ENCODE results near the gene TMEM39A. TPM values are rescaled to one million over a fixed set of nuclear protein-coding genes. Genes with fewer than 3 reads are reported as not detected.

The TMEM39A gene
- total RNA-seq, 1 experiment from 2014 or later = 30.2 TPM

DNA sequence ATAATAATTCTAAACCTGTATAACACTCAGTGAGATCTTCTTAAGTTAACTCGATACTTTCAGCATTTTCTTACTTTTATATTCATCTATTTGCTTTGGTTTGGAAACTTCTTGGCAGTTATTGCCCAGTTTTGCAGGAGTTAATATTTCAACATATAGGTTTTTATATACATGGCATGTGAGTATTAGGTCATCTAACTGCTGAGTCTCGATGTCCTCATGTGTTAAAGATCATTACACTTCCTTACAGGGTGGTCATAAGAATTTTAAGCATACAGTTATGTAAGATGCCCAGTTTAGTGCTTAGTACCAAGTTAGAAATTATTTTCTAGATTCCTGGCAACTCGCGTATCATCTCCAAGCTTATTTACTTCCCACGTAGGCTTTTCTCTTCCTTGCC, 62.9 kb downstream of the TMEM39A start:
- no peak for DNase-seq (ENCODE audit: low spot score)

DNA sequence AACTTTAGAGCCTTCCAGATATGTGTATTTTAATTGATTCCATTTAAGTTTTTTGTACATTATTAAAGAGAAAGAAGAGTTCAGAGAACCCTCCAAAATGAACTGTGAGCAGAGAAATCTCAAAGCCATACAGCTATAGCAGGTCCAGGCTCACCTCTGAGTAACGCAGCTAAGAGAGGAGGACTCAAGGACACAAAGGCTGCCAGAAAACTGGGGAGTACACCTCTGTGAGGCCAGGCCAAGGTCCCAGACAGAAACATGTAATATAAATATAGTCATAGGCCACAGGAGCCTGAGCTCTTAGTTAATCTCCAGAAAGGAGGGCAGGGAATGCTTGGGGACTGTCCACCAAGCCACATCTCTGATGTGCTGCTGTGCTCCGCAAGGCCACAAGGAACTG, 66.5 kb downstream of the TMEM39A start:
- DNase-seq (ENCODE audit: low spot score) = no peak

DNA sequence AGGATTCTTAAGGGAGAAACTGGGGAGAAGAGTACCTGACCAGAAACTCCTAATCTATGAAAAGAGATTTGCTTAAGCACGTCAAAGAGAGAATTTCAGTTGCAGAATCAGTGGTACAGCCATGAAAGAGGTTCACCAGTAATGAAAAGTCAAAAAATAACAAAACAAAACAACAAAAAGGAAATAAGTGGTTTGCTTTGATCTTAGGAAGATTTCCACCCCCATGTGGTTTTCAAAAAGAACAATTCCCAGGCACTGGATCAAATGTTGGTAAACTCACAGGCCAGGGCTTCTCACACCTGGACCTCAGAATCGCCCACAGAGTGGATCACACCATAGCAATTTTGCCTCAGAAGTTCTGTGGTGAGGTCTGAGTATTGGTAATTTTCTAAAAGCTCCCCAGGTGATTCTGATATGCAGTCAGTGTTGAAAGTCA, 67.5 kb downstream of the TMEM39A start:
- no peak for DNase-seq (ENCODE audit: low spot score)

DNA sequence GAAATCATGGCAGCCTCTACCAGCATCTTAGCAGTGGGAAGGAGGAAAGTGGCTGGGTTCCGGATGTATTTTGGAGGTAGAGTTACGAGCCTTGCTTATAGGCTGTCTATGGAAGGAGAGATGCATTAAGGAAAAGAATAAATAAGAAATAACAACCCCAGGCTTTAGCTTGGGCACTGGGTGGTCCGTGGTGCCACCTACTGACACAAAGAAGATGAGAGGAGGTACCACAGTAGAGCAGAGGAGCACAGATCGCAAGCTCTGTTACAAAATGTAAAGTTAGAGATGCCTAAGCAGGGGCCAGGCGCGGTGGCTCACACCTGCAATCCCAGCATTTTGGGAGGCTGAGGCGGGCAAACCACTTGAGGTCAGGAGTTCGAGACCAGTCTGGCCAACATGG, 74.8 kb downstream of the TMEM39A start:
- DNase-seq (ENCODE audit: low spot score) = no peak

DNA sequence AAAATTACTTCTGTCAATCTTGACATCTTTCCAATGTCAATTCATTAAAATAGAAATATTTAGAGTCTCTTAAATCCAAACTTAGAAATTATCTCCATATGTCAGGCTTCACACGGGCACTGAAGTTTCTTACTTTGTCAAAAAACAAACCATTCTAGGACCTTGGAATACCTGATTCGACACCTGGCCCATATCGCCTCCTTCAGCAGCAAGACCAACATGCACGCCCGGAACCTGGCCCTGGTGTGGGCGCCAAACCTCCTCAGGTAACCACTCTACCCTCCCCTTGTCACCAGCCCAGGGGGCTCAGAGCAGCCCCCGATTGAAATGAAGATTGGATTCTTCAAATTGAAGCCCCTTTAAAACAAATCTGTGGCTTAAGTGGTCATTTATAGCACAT, 81.3 kb downstream of the TMEM39A start:
- no peak for DNase-seq (ENCODE audit: low spot score)

DNA sequence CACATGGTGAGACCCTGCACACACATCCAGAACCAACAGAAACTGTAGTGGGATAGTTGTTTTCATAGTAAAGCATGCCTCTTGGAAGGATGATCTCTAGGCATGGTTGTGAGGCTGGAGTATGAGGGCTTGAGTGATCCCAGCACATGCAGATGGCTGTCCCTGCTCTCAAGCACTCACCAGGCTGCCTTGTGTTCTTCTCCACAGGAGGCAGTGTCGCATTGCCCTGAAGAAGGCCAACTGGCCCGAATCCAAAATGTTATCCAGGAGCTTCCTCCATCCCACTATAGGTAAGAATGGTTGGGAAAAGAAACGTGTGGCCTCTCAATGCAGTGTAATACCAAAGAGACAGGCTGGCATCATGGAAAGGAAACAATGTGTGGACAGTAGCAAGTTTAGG, 82.7 kb downstream of the TMEM39A start:
- DNase-seq (ENCODE audit: low spot score) = peak; percentile 55

Other genes with a start within 250 kb of the TMEM39A start
- 8.1 and 8.5 TPM in 2 replicates for gene B4GALT4, start 222.7 kb downstream of the TMEM39A start, total RNA-seq (2014; rRNA removed; shearing (Covaris generic))
- gene ARHGAP31, start 169.2 kb downstream of the TMEM39A start, total RNA-seq (2014; rRNA removed; shearing (Covaris generic)) = 0.03 TPM in 2 replicates
- 8.1 and 8.6 TPM in 2 replicates for gene POGLUT1, start 5.3 kb upstream of the TMEM39A start, total RNA-seq (2014; rRNA removed; shearing (Covaris generic))
- 61.0 and 67.0 TPM in 2 replicates for gene TIMMDC1, start 34.9 kb upstream of the TMEM39A start, total RNA-seq (2014; rRNA removed; shearing (Covaris generic))
- gene CD80, start 96.0 kb upstream of the TMEM39A start, total RNA-seq (2014; rRNA removed; shearing (Covaris generic)) = not detected in 2 replicates
- 0.65 and 1.0 TPM in 2 replicates for gene ADPRH, start 115.9 kb upstream of the TMEM39A start, total RNA-seq (2014; rRNA removed; shearing (Covaris generic))
- gene PLA1A, start 134.3 kb upstream of the TMEM39A start, total RNA-seq (2014; rRNA removed; shearing (Covaris generic)) = not detected in 2 replicates
- gene POPDC2, start 197.0 kb upstream of the TMEM39A start, total RNA-seq (2014; rRNA removed; shearing (Covaris generic)) = 0.16 and 0.71 TPM in 2 replicates
- gene COX17, start 213.8 kb upstream of the TMEM39A start, total RNA-seq (2014; rRNA removed; shearing (Covaris generic)) = 107 and 118 TPM in 2 replicates
- not detected in 2 replicates for gene CFAP91, start 239.4 kb upstream of the TMEM39A start, total RNA-seq (2014; rRNA removed; shearing (Covaris generic))